Endothelial cell of umbilical vein (primary cell): ENCODE results near the gene RPS14. TPM values are rescaled to one million over a fixed set of nuclear protein-coding genes. Genes with fewer than 3 reads are reported as not detected.

Experiments
- BruUV-seq: library from RNA; stranded (reverse); fragments of 400-500 nt; replicated peaks from 2 replicates; lab custom pipeline; 2021; lab: Mats Ljungman, UMichigan
- CTCF ChIA-PET: fragments of 300-600, 350-600 bp; sonication (Branson Sonifier 250); formaldehyde crosslinking; loops from one replicate; lab custom pipeline; 2021; ENCODE audit warnings: antibody characterized with exemption, inconsistent platforms; lab: Charles Lee
- POLR2A ChIA-PET: fragments of 300-600, 350-600 bp; sonication (Branson Sonifier 250); formaldehyde crosslinking; loops from one replicate; lab custom pipeline; 2021; ENCODE audit warnings: antibody characterized with exemption, inconsistent platforms; lab: Charles Lee
- DNase-seq: peaks from one replicate; pipeline ENCODE4 v3.0.0-alpha.2; 2011; ENCODE audit warnings: low read depth, low spot score
- FAIRE-seq: peaks from 2 replicates; lab custom pipeline; 2011; peaks lifted over from hg19 to GRCh38; lab: Jason Lieb, UNC
- H2AFZ ChIP-seq: 2 replicates; pipeline ENCODE4 v1.6.0; 2012; ENCODE audit warnings: low read depth, low read length, control low read depth, inconsistent platforms
- H3K27ac ChIP-seq: 2 replicates; pipeline ENCODE4 v1.5.1; 2011; ENCODE audit warnings: low read depth, mild to moderate bottlenecking, control low read depth, low read length, moderate library complexity; ENCODE audit not compliant: insufficient read depth
- H3K27me3 ChIP-seq, 2 experiments: 2 replicates each; pipeline versions ENCODE4 v1.6.0 to v1.6.1; 2011; ENCODE audit warnings: low read length in 2 of 2, mixed read lengths in 1 of 2; ENCODE audit not compliant: control insufficient read depth in 2 of 2, insufficient read depth in 2 of 2
- H3K36me3 ChIP-seq, 2 experiments: 2 replicates in 1 of 2; 3 replicates in 1 of 2; pipeline ENCODE4 v1.5.1; 2011; ENCODE audit warnings: low read length in 2 of 2, mild to moderate bottlenecking in 1 of 2, moderate library complexity in 1 of 2; ENCODE audit not compliant: control insufficient read depth in 2 of 2, insufficient read depth in 2 of 2; ENCODE audit errors: extremely low read depth in 1 of 2
- H3K4me1 ChIP-seq: 3 replicates; pipeline ENCODE4 v1.5.1; 2011; ENCODE audit warnings: mild to moderate bottlenecking, low read length; ENCODE audit not compliant: control insufficient read depth, insufficient read depth; ENCODE audit errors: extremely low read depth
- H3K4me2 ChIP-seq: 2 replicates; pipeline ENCODE4 v1.6.1; 2011; ENCODE audit warnings: low read length, control low read depth, mixed read lengths; ENCODE audit not compliant: insufficient read depth
- H3K4me3 ChIP-seq, 3 experiments: fragments of 200-600 bp in 1 of 3; sonication (generic), shearing (Covaris generic) in 1 of 3; replicated peaks in 1 of 3; 2 replicates each; pipeline ENCODE4 v1.5.1; 2011 to 2016; ENCODE audit warnings: control low read depth in 3 of 3, low read length in 3 of 3, mild to moderate bottlenecking in 2 of 3, inconsistent platforms in 1 of 3, low read depth in 1 of 3, moderate library complexity in 1 of 3; ENCODE audit not compliant: insufficient read depth in 1 of 3
- H3K79me2 ChIP-seq: 2 replicates; pipeline ENCODE4 v1.6.0; 2012; ENCODE audit warnings: low read length, inconsistent platforms; ENCODE audit not compliant: control insufficient read depth, insufficient read depth
- H3K9ac ChIP-seq: replicated peaks from 2 replicates; pipeline ENCODE3; 2011; ENCODE audit warnings: low read length, control low read depth; ENCODE audit not compliant: insufficient read depth; ENCODE audit errors: extremely low read depth
- H3K9me1 ChIP-seq: replicated peaks from 3 replicates; pipeline ENCODE4 v1.6.0; 2011; ENCODE audit warnings: mild to moderate bottlenecking, low read length; ENCODE audit not compliant: control insufficient read depth, insufficient read depth; ENCODE audit errors: extremely low read depth
- H3K9me3 ChIP-seq: replicated peaks from 2 replicates; pipeline ENCODE4 v1.5.1; 2012; ENCODE audit warnings: low read length, inconsistent platforms; ENCODE audit not compliant: control insufficient read depth, insufficient read depth
- H4K20me1 ChIP-seq: replicated peaks from 2 replicates; pipeline ENCODE3; 2011; ENCODE audit warnings: mild to moderate bottlenecking, low read length; ENCODE audit not compliant: control insufficient read depth, insufficient read depth; ENCODE audit errors: extremely low read depth
- EZH2 ChIP-seq: IDR thresholded peaks from 2 replicates; pipeline ENCODE4 v1.6.1; 2012; ENCODE audit warnings: borderline replicate concordance, low read depth, mild to moderate bottlenecking, moderate library complexity, low read length, inconsistent platforms; ENCODE audit not compliant: severe bottlenecking
- FOS ChIP-seq: IDR thresholded peaks from 2 replicates; pipeline ENCODE4 v1.6.1; 2011; ENCODE audit warnings: mild to moderate bottlenecking, low read length, moderate library complexity, borderline replicate concordance; ENCODE audit not compliant: insufficient read depth
- GATA2 ChIP-seq: IDR thresholded peaks from 2 replicates; pipeline ENCODE4 v1.7.0; 2011; ENCODE audit warnings: low read depth, mild to moderate bottlenecking, moderate library complexity, mixed read lengths, low read length; ENCODE audit not compliant: insufficient read length, insufficient read depth
- JUN ChIP-seq: IDR thresholded peaks from 2 replicates; pipeline ENCODE4 v1.6.1; 2011; ENCODE audit warnings: borderline replicate concordance, low read depth; ENCODE audit not compliant: insufficient read length, insufficient read depth
- MYC ChIP-seq: IDR thresholded peaks from one replicate; pipeline ENCODE4 v1.6.1; 2011; ENCODE audit warnings: mild to moderate bottlenecking, low read depth, low read length
- POLR2A ChIP-seq: IDR thresholded peaks from 2 replicates; pipeline ENCODE4 v1.6.1; 2012; ENCODE audit warnings: low read depth, mild to moderate bottlenecking, control low read depth, low read length
- POLR2AphosphoS5 ChIP-seq: IDR thresholded peaks from 2 replicates; pipeline ENCODE4 v1.6.1; 2012; ENCODE audit warnings: low read depth, mild to moderate bottlenecking, control low read depth, low read length, moderate library complexity; ENCODE audit not compliant: insufficient read depth
- dilution Hi-C: fragments of 300-500 bp; cut with MboI; formaldehyde crosslinking; loops from one replicate; pipeline ENCODE4 v1.15.0; 2019; ENCODE audit warnings: low sequenced_read_pairs; ENCODE audit not compliant: extremely low pct_ligation_motif_present
- intact Hi-C: fragments of 100-400 bp; cut with micrococcal nuclease; formaldehyde crosslinking; loops from one replicate; pipeline ENCODE4 v1.10.0; 2022
- polyA plus RNA-seq, 4 experiments: library from polyadenylated mRNA; depleted of rRNA in 3 of 4; stranded (reverse) in 3 of 4; unstranded in 1 of 4; fragments of >200 nt; gene quantifications; 2 replicates each; pipeline versions ENCODE4 v1.2.1 to v1.2.3, GENCODE V29; 2011 to 2012; ENCODE audit warnings: missing spikeins in 1 of 4
- total RNA-seq: library from RNA; stranded (reverse); gene quantifications from 2 replicates; pipeline ENCODE4 v1.2.3, GENCODE V29; 2021
- TF ChIP-seq, protein P1 (sequence below): IDR thresholded peaks from 2 replicates; pipeline ENCODE4 v1.6.1; 2011; ENCODE audit not compliant: insufficient read depth, insufficient read length
- TF ChIP-seq, protein P2 (sequence below), 2 donors: IDR thresholded peaks; 1 replicate in 1 of 2; 2 replicates in 1 of 2; pipeline ENCODE4 v1.5.1; 2011; ENCODE audit warnings: low read length in 2 of 2, mild to moderate bottlenecking in 2 of 2, moderate library complexity in 2 of 2, control low read depth in 1 of 2, inconsistent platforms in 1 of 2, low read depth in 1 of 2; ENCODE audit not compliant: insufficient read depth in 1 of 2; ENCODE audit errors: extremely low read depth in 1 of 2

RPS14 gene
- total and polyA plus RNA-seq, 2 donors (not counting 3 experiments of a cell fraction or from before 2014, with no cell fraction given): 1,852 to 5,521 TPM

GRCh38 chr5:150422758-150423157 lies 26.8 kb downstream of the RPS14 start:
- Histone ChIP-seq H3K79me2 (no peaks in the 10 kb centered on the region), H2AFZ (no peak overlapping the region), H3K9me3 (no peaks in the 10 kb centered on the region), H3K27me3 (peaks cover 0 to 2% of the 10 kb centered on the region in 2 experiments), H3K36me3 (no peaks in the 10 kb centered on the region), H3K27ac (no peak overlapping the region), H3K9me1 (no peaks in the 10 kb centered on the region), H3K4me2 (no peak overlapping the region), H3K4me1 (no peaks in the 10 kb centered on the region), H3K4me3 (no peak overlapping the region), H3K9ac (no peak overlapping the region), H4K20me1 (no peaks in the 10 kb centered on the region)
- intact Hi-C loops (no loop called here), dilution Hi-C loops (no loop called here)
- FAIRE-seq (no peak), DNase-seq (no peak)
- BruUV-seq: no TSS peak
- CTCF ChIA-PET: interaction anchor here (1.2 to 2.2 kb wide), 2 partner anchors 13 to 25 kb away, joined by 3 to 5 read pairs; no protein-coding TSS in a partner anchor
- TF ChIP-seq, protein P1, sequence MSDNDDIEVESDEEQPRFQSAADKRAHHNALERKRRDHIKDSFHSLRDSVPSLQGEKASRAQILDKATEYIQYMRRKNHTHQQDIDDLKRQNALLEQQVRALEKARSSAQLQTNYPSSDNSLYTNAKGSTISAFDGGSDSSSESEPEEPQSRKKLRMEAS: no peak
- TF ChIP-seq JUN (no peak), POLR2AphosphoS5 (no peak), GATA2 (no peak), POLR2A (no peak), FOS (no peak), MYC (no peak), EZH2 (no peak)
- TF ChIP-seq, protein P2, sequence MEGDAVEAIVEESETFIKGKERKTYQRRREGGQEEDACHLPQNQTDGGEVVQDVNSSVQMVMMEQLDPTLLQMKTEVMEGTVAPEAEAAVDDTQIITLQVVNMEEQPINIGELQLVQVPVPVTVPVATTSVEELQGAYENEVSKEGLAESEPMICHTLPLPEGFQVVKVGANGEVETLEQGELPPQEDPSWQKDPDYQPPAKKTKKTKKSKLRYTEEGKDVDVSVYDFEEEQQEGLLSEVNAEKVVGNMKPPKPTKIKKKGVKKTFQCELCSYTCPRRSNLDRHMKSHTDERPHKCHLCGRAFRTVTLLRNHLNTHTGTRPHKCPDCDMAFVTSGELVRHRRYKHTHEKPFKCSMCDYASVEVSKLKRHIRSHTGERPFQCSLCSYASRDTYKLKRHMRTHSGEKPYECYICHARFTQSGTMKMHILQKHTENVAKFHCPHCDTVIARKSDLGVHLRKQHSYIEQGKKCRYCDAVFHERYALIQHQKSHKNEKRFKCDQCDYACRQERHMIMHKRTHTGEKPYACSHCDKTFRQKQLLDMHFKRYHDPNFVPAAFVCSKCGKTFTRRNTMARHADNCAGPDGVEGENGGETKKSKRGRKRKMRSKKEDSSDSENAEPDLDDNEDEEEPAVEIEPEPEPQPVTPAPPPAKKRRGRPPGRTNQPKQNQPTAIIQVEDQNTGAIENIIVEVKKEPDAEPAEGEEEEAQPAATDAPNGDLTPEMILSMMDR (IDR thresholded peaks at IDR 0.05; ENCODE audit: extremely low read depth in 1 of 2, insufficient read depth in 1 of 2, low read depth in 1 of 2, low read length in 2 of 2): no peak
- POLR2A ChIA-PET: no interaction called here
